Uterus (tissue), 4 donors: ENCODE results near the gene PNLDC1. TPM values are rescaled to one million over a fixed set of nuclear protein-coding genes. Genes with fewer than 3 reads are reported as not detected.
"Not testable (repeated sequence)": the region's sequence is repeated elsewhere in the genome, so short reads cannot be mapped to it uniquely, and the experiment has no call there.

Source experiments
- DNase-seq, 2 donors: peaks; one replicate each; pipeline ENCODE4 v3.0.0-alpha.2; 2019 to 2020
- H3K27ac ChIP-seq, 2 donors: fragments of 200-600 bp; sonication (generic); 1 replicate in 1 of 2; 2 replicates in 1 of 2; pipeline ENCODE4 v1.5.1; 2016 to 2018
- H3K27me3 ChIP-seq, 2 donors: fragments of 200-600 bp; sonication (generic); one replicate each; pipeline ENCODE4 v1.5.1; 2018 to 2019; ENCODE audit warnings: control low read depth in 1 of 2
- H3K36me3 ChIP-seq, 2 donors: fragments of 200-600 bp; sonication (generic); one replicate each; pipeline ENCODE4 v1.5.1; 2019; ENCODE audit warnings: control low read depth in 1 of 2
- H3K4me1 ChIP-seq, 2 donors: fragments of 200-600 bp; sonication (generic); one replicate each; pipeline ENCODE4 v1.5.1; 2018 to 2019; ENCODE audit warnings: control low read depth in 1 of 2
- H3K4me3 ChIP-seq, 2 donors: fragments of 200-600 bp; sonication (generic); 1 replicate in 1 of 2; 2 replicates in 1 of 2; pipeline ENCODE4 v1.5.1; 2018 to 2019; ENCODE audit warnings: mild to moderate bottlenecking in 1 of 2
- H3K9me3 ChIP-seq, 2 donors: fragments of 200-600 bp; sonication (generic); one replicate each; pipeline ENCODE4 v1.5.1; 2019; ENCODE audit warnings: control low read depth in 1 of 2
- CTCF ChIP-seq, 4 experiments: fragments of 200-600 bp in 2 of 4; fragments of 450-650 bp in 2 of 4; sonication (generic) in 2 of 4; IDR thresholded peaks; one replicate each; pipeline ENCODE4 v1.5.1; 2016 to 2019; ENCODE audit warnings: antibody characterized with exemption in 4 of 4, mild to moderate bottlenecking in 2 of 4, moderate library complexity in 1 of 4
- POLR2A ChIP-seq, 2 donors: fragments of 450-650 bp; IDR thresholded peaks; one replicate each; pipeline ENCODE4 v1.6.1; 2016; ENCODE audit warnings: antibody characterized with exemption in 2 of 2, mild to moderate bottlenecking in 1 of 2, moderate library complexity in 1 of 2
- intact Hi-C: fragments of 100-400 bp; cut with DNase I; formaldehyde crosslinking; loops from one replicate; pipeline ENCODE4 v1.15.1; 2023; ENCODE audit warnings: low total_unique reads
- total RNA-seq, 4 donors: library from RNA; depleted of rRNA in 3 of 4; stranded (reverse); fragments of >200 nt in 3 of 4; gene quantifications; one replicate each; pipeline versions ENCODE4 v1.1.0 to v1.2.4, GENCODE V29; 2014 to 2023
- donor health status: DM: yes; HTN: yes; CAD: no.

Gene PNLDC1
- total RNA-seq, 4 donors from 2014 or later = 0.69 TPM; not detected in 3

GRCh38 chr6:159788753-159789376 is 11.2 kb upstream of the PNLDC1 start:
- intact Hi-C loops = loop anchor here (5.0 kb wide), 1 partner anchor 97 kb away; the partner anchor contains the start of gene SOD2
- Histone ChIP-seq H3K4me3 (peak overlapping the region; percentile 92 to 99), H3K27me3 (no peaks in the 10 kb centered on the region), H3K9me3 (no peaks in the 10 kb centered on the region), H3K4me1 (peaks cover 21 to 23% of the 10 kb centered on the region in 2 donors), H3K36me3 (no peaks in the 10 kb centered on the region), H3K27ac (peak overlapping the region; percentile 92 to 100)
- TF ChIP-seq CTCF (IDR thresholded peaks at IDR 0.05) = no peak
- TF ChIP-seq POLR2A (IDR thresholded peaks at IDR 0.05) = no peak
- DNase-seq = peak; percentile 26 to 36

DNA sequence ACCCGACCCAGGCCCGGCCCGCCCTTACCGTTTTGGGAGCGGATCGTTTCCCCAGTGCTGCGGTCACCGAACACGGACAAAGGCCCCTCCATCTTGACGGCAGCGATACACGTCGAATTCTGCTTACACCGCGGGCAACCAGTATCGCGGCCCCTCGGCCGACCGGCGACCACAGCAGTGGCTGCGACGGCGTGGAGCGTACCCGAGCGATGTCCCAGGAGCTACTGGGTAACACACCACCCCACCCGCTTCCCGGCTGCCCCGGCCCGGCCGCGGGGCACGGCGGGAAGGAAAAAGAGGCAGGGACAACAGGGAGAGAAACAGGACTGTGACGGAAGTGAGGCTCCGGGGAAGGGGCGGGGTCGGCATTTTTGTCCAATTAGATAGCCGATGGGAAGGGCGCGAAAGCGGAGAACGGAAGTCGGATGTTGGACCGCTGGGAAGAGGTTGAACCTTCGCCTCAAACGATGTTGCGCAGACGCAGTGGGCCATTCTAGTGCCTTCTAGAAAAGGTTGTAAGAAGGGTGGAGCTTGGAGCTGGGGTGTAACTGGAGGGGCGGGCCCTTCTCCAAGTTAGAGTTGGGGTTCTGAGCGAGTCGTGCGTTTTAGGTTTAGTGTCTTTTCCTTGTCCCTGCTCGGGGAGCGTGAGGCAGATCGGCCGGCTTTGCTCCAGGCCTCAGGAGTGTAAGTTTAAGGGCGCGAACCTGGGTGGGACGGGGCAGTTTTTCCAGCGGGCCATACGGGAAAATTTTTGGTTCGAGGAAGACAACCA is 10.5 kb upstream of the PNLDC1 start, which contains the start of gene TCP1:
Gene TCP1 (minus strand): TSS at position 226 of the 772 bp plus-strand sequence. CDS start 134 bp downstream, at position 92.
- Histone ChIP-seq H3K27ac (peak within 1 kb of the TSS; percentile 92 to 100), H3K36me3 (no peaks in the 10 kb centered on the region), H3K9me3 (no peaks in the 10 kb centered on the region), H3K4me1 (peaks cover 21 to 23% of the 10 kb centered on the region in 2 donors), H3K4me3 (peak within 1 kb of the TSS; percentile 92 to 99), H3K27me3 (no peaks in the 10 kb centered on the region)
- peak; percentile 96 for TF ChIP-seq POLR2A (IDR thresholded peaks at IDR 0.05)
- TF ChIP-seq CTCF (IDR thresholded peaks at IDR 0.05) = peak in 1 of 4 experiments; percentile 22
- DNase-seq = peak; percentile 99 to 100
- intact Hi-C loops = loop anchor here (5.0 kb wide), 1 partner anchor 97 kb away; the partner anchor contains the start of gene SOD2

- Histone ChIP-seq H3K9me3 (no peaks in the 10 kb centered on the region), H3K27me3 (no peaks in the 10 kb centered on the region), H3K4me3 (peak within 1 kb of the TSS; percentile 92 to 99), H3K4me1 (peaks cover 21 to 23% of the 10 kb centered on the region in 2 donors), H3K27ac (peak within 1 kb of the TSS; percentile 92 to 100), H3K36me3 (no peaks in the 10 kb centered on the region)
- peak; percentile 93 to 96 for DNase-seq
- TF ChIP-seq POLR2A (IDR thresholded peaks at IDR 0.05) (peak; percentile 29 to 67), CTCF (IDR thresholded peaks at IDR 0.05) (no peak)
- intact Hi-C loops = no loop called here
These were observed 9.7 kb upstream of the PNLDC1 start, which contains the start of gene MRPL18 for GRCh38 chr6:159790149-159790955. MRPL18 (plus strand) TSS chr6:159790467; CDS start chr6:159790588, 121 bp downstream.

- H3K9me3 ChIP-seq = no peaks in the 10 kb centered on the region
These were observed 9.0 kb upstream of the PNLDC1 start for GRCh38 chr6:159790956-159791598.

GRCh38 chr6:159794976-159795375 is 5.1 kb upstream of the PNLDC1 start:
- H3K27me3 ChIP-seq, H3K4me3 ChIP-seq, H3K36me3 ChIP-seq, intact Hi-C loops, H3K9me3 ChIP-seq, DNase-seq, H3K27ac ChIP-seq: not testable (repeated sequence)
- peaks cover 12 to 13% of the 10 kb centered on the region in 2 donors for H3K4me1 ChIP-seq

More at GRCh38 chr6:159790956-159791598, 9.0 kb upstream of the PNLDC1 start:
- Histone ChIP-seq H3K4me3 (peak overlapping the region; percentile 92 to 99), H3K36me3 (no peaks in the 10 kb centered on the region), H3K27me3 (no peaks in the 10 kb centered on the region), H3K27ac (peak overlapping the region; percentile 92 to 100), H3K4me1 (peaks cover 21 to 23% of the 10 kb centered on the region in 2 donors)
- no peak for DNase-seq
- intact Hi-C loops = no loop called here
- TF ChIP-seq POLR2A (IDR thresholded peaks at IDR 0.05) (no peak), CTCF (IDR thresholded peaks at IDR 0.05) (no peak)
